Body of pancreas (tissue), 4 donors: ENCODE data around the gene PNPLA7.

Source experiments
- POLR2A ChIP-seq, 3 donors: fragments of 450-650 bp; IDR thresholded peaks; one replicate each; pipeline ENCODE4 v1.6.1; 2016; ENCODE audit warnings: antibody characterized with exemption in 3 of 3, mild to moderate bottlenecking in 2 of 3
- TF ChIP-seq, protein P1 (sequence below), 7 experiments: fragments of 450-650 bp in 4 of 7; fragments of 200-600 bp in 3 of 7; sonication (generic) in 3 of 7; IDR thresholded peaks; one replicate each; pipeline ENCODE4 v1.5.1; 2016 to 2019; ENCODE audit warnings: antibody characterized with exemption in 7 of 7

DNA sequence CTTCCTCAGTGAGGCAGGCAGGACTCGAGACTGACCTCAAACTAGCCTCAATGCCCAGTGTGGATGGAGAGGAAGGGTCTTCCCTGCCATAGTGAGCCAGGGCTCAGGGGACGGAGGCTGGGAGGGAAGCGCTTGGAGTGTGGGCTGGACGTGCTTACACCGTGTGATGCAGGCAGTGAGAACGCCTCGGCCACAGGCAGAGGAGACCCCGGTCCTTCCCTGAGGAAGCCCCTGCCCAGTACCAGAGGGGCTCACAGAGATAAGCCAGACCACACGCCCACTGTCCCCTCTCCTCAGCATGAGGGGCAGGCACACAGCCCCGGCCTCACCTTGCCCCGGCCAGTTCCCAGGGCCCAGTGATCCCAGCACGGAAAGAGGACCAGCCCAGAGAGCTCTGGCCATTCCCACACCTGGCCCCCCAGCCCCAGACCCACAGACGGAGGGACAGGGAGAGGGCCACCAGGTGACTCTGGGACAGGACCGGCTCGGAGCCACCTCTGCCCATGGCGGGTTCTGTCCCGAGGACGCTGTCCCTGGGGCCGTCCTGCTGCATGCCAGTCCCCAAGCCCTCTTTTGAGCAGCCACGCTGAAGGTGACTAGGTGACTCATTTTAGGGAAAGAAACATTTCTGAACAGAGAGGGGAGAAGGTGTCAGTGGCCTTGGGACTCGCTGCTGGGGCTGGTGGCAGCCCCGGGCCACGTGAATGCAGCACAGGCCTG lies 85.0 kb downstream of the PNPLA7 start:
- TF ChIP-seq, protein P1, sequence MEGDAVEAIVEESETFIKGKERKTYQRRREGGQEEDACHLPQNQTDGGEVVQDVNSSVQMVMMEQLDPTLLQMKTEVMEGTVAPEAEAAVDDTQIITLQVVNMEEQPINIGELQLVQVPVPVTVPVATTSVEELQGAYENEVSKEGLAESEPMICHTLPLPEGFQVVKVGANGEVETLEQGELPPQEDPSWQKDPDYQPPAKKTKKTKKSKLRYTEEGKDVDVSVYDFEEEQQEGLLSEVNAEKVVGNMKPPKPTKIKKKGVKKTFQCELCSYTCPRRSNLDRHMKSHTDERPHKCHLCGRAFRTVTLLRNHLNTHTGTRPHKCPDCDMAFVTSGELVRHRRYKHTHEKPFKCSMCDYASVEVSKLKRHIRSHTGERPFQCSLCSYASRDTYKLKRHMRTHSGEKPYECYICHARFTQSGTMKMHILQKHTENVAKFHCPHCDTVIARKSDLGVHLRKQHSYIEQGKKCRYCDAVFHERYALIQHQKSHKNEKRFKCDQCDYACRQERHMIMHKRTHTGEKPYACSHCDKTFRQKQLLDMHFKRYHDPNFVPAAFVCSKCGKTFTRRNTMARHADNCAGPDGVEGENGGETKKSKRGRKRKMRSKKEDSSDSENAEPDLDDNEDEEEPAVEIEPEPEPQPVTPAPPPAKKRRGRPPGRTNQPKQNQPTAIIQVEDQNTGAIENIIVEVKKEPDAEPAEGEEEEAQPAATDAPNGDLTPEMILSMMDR (IDR thresholded peaks at IDR 0.05), result no peak
- no peak for TF ChIP-seq POLR2A (IDR thresholded peaks at IDR 0.05)
